GM19463 (cell line): ENCODE data around the gene DSCAML1.

ENCODE experiments used
- ATAC-seq: cut with Tn5 transposase; IDR thresholded peaks from one replicate; pipeline ENCODE4 v1.9.1; 2021; ENCODE audit warnings: mild to moderate bottlenecking, moderate library complexity; ENCODE audit not compliant: unreplicated experiment

DSCAML1 gene

GRCh38 chr11:117481036-117481435, 316.0 kb downstream of the DSCAML1 start:
- ATAC-seq, result no peak

GRCh38 chr11:117480221-117480620, 316.8 kb downstream of the DSCAML1 start:
- ATAC-seq, result no peak

DNA sequence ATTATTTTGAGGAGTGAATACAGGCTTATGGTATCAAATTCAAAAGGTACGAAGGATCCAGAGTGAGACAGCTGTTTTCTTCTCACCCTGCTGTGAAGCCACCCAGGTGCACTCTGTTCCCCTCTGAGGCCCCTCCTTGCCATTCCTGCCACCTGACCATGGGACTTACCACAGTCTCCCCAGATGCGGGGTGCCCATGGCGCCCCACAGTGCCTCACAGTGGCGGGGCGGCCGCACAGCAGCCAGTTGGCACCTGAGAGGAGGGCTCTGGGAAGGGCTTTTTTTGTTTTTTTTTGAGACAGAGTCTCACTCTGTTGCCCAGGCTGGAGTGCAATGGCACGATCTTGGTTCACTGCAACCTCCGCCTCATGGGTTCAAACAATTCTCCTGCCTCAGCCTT, 317.6 kb downstream of the DSCAML1 start:
- no peak for ATAC-seq

DNA sequence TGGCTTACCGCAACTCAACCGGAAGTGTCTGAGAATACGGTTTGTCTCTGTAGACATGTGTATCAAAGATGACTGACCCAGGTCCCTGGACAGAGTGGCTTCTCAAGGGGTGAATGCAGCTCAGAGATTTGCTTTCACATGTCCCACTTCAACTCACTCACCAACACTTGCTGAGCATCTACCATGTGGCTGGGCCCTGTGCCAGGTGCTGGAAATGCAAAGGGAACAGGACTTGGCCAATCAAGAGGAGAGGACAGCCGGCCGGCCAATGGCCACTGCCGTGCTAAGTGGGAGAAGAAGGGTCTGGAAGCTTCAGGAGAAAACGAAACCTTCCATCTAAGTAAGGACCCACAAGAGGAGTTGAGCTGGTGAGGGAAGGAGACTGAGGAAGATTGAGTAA, 318.1 kb downstream of the DSCAML1 start:
- ATAC-seq, result no peak

DNA sequence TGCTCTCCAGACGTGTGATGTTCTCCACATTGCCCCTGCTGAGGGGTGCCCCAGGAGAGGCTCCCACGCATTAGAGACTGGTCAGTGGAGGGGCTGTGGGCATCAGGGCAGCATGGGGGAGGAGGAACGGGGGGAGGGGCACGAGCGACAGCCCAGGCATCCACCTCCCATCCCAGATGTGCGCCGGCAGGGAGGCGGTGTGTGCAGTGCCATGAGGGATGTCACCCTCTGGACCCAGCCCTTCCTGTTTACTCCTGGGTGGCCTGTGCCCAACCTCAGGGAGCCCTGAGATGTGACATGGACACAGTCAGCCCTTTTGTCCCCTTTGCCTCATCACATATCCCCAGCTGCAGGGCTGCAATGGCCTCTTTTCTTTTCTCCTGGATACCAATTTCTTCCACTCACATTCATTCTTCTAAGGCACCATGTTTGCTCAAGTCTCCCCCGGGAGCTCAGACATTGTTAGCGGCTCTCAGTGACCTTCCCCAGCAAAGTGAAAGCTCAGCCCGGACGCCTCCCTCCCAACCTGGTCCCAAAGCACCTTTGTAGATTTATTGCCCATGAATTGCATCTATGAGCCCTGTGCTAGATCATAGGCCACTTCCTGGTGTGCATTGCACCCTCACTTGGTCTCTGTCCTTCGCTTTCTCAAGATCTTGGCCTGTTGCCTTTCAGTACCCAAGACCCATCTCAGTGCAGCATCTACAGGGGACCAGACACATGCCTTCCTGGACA, 318.7 kb downstream of the DSCAML1 start:
- ATAC-seq, result no peak

DNA sequence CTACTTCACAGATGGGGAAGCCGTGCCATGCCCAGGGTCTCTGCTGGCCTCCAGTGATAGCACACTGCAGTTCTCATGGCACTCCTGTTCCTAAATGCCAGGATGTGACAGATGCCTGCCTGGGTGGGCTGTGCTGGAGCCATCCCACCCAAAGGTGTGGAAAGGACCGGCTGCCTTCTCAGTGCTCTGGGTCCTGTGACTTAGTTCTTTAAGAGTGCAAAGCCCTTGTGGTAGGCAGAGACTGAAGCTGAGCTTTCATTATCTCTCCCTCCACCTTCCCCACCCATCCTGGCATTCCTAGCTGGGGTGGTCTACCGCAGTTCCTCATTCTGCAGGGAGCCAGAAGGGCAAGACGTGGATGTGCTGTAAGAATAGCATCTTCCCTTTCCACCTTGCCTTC, 319.3 kb downstream of the DSCAML1 start:
- ATAC-seq, result no peak

DNA sequence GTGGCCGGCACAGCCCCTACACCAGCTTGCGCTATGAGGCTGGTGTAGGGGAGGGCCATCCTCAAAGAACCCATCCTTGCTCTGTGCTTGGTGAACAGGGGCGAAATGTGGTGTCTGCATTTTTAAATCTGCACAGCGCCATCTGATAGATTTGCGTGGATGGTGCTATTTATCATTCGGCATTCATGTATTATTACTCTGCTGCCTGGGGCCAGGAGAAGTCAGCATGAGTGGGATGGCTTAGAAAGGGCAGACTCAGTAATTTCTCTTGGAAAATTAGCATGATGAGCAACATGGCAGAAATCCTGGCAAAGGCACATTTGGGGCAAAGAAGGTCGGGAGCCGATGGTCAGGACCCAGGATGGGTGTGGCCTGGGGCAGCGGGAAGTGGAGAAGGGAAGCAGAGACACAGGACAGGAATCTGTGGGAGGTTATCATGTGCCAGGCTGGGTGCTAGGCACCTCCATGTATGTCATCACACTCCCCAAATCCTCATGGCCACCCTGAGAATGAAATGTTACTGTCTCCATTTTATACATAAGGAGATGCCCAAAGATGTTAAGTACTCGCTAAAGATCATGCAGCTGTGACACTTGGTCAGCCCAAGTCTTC, 320.4 kb downstream of the DSCAML1 start:
- ATAC-seq, result no peak

- ATAC-seq, result no peak
These were observed 321.1 kb downstream of the DSCAML1 start for GRCh38 chr11:117475716-117476530.

GRCh38 chr11:117473481-117474091, 323.4 kb downstream of the DSCAML1 start:
- no peak for ATAC-seq

- no peak for ATAC-seq
These were observed 325.2 kb downstream of the DSCAML1 start for GRCh38 chr11:117471776-117472175.

GRCh38 chr11:117470576-117470975, 326.4 kb downstream of the DSCAML1 start:
- ATAC-seq, result no peak

- ATAC-seq, result no peak
These were observed 328.1 kb downstream of the DSCAML1 start for GRCh38 chr11:117468888-117469287.

- no peak for ATAC-seq
These were observed 329.2 kb downstream of the DSCAML1 start for GRCh38 chr11:117467770-117468169.

DNA sequence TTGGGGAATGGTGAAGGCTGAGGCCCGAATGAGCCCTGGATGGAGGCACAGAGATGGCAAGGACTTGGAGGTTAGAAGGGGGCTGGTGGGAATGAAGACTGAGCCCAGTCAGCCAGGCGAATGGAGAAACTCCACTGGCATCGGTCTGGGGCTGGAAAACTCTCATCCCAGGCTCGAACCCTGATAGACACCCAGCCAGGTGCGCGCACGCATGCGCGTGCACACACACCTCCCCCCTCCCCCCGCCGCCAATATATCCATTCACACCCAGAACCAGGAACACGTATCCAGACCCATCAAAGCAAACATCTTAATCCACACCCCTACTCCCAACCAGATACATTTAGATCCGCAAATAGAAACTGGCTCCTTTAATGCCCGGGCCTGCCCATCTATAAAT, 330.1 kb downstream of the DSCAML1 start:
- ATAC-seq, result no peak

- no peak for ATAC-seq
These were observed 331.6 kb downstream of the DSCAML1 start for GRCh38 chr11:117465236-117465997.

DNA sequence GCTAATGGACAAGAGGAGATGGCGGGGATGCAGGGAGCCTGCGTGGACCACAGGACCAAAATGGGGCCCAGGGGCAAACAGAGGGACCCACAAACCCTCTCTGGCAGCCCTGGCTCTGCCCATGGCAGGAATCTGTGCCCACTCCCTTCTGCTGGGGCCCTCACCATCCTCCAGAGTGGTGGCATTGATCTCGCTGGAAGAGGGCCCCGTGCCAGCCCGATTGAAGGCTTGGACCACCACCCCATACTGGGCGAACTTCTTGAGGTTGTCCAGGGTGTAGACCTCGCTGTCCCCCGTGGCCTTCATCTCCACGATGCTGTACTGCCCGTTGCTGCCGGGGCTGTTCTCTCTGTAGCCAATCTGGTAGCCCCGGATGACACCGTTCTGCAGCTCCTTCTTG, 332.2 kb downstream of the DSCAML1 start:
- ATAC-seq, result no peak

- ATAC-seq, result no peak
These were observed 334.2 kb downstream of the DSCAML1 start for GRCh38 chr11:117462864-117463247.

DNA sequence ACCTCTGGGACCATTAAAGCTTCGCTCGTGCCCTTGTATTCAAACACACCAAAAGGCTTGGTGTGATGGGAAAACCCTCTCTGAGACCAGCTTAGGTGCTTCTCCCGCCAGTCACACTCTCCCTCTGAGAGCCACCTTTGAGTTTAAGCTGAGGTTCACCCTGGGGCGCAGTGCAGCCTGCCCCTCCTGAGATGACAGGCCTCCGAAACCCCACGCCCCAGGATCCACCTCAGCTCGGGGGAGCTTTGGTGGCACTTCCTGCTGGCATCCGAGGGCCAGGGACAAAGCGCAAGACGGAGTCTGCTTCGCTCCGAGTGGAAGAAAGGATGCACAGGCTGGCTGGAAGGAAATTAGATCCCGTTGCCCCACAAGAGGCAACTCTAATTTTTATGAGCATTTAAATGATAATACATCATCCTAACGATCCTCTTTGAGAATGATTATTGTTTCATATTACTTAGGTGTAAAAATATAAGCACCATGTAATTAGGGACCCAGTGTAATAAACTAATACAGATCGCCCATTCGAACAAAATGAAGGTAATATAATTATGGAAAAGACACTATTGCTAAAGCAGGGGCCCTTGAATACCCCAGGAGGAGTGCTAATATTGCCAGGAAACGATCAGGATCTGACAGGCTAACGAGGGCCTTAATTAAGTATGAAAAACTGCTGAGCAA, 334.7 kb downstream of the DSCAML1 start:
- ATAC-seq, result no peak

GRCh38 chr11:117461396-117462182, 335.4 kb downstream of the DSCAML1 start:
- ATAC-seq, result no peak

DNA sequence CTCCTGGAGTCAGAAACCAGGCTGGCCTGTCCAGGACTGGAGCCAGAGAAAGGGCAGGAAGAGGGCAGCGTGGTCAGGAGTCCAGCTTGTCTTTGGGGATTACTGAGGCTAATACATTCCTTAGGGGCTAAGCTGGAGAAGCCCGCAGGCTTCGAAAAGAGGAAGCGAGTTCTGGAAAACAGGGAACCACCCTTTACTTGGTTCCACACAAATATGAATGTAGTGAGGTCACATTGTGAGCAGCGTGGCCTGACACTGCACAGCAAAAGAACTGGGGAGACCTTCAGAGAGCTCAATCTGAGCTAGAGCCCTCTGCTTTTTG, 337.1 kb downstream of the DSCAML1 start:
- ATAC-seq, result no peak
